Epithelial cell of proximal tubule (primary cell): Measurements from ENCODE around the gene SMG9. TPM values are rescaled to one million over a fixed set of nuclear protein-coding genes. Genes with fewer than 3 reads are reported as not detected.

ENCODE experiments used
- DNase-seq: peaks from one replicate; pipeline ENCODE4 v3.0.0-alpha.2; 2011; ENCODE audit warnings: low read depth
- H3K4me3 ChIP-seq: 2 replicates; pipeline ENCODE4 v1.5.1; 2011; ENCODE audit warnings: low read depth, mild to moderate bottlenecking, low read length
- total RNA-seq: library from RNA; depleted of rRNA; stranded (reverse); fragments of >200 nt; gene quantifications from 2 replicates; pipeline ENCODE4 v1.2.3, GENCODE V29; 2015
- TF ChIP-seq, protein P1 (sequence below): conservative IDR thresholded peaks from 2 replicates; pipeline ENCODE4 v1.5.1; 2012; ENCODE audit warnings: low read depth, mild to moderate bottlenecking, low read length

SMG9 gene
- total RNA-seq, 1 donor from 2014 or later: 29.9 TPM

DNA sequence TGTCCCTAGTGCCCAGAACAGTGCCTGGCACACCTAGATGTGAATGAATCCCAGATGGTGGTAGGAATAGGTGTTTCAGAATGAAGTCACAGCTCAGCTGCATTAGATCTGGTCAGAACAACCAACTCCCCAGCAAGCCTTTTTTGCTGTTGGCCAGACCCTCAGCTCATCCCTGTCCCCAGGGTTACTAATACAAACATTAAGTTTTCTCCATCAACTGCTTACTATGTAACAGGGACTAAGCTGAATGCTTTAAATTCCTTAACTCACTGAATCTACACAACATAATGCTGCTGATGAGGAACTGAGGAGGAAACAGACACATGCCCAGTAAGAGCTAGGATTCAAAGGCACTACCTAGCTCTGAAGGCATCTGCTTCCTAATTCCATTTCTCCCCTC, 18.8 kb downstream of the SMG9 start:
- TF ChIP-seq, protein P1, sequence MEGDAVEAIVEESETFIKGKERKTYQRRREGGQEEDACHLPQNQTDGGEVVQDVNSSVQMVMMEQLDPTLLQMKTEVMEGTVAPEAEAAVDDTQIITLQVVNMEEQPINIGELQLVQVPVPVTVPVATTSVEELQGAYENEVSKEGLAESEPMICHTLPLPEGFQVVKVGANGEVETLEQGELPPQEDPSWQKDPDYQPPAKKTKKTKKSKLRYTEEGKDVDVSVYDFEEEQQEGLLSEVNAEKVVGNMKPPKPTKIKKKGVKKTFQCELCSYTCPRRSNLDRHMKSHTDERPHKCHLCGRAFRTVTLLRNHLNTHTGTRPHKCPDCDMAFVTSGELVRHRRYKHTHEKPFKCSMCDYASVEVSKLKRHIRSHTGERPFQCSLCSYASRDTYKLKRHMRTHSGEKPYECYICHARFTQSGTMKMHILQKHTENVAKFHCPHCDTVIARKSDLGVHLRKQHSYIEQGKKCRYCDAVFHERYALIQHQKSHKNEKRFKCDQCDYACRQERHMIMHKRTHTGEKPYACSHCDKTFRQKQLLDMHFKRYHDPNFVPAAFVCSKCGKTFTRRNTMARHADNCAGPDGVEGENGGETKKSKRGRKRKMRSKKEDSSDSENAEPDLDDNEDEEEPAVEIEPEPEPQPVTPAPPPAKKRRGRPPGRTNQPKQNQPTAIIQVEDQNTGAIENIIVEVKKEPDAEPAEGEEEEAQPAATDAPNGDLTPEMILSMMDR: no peak
- no peak for DNase-seq
- no peak overlapping the region for H3K4me3 ChIP-seq

DNA sequence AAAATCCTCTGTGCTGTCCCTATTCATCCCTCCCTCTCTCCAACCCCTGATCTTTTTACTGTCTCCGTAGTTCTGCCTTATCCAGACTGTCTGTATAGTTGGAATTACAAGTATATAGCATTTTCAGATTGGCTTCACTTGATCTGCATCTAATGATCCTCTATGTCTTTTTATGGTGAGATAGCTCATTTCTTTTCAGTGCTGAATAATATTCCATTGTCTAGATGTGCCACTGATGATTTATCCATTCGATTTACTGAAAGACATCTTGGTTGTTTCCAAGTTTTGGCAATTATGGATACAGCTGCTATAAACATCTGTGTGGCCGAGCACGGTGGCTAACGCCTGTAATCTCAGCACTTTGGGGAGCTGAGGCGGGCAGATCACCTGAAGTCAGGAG, 19.7 kb downstream of the SMG9 start:
- no peak overlapping the region for H3K4me3 ChIP-seq
- TF ChIP-seq, protein P1: no peak
- no peak for DNase-seq

DNA sequence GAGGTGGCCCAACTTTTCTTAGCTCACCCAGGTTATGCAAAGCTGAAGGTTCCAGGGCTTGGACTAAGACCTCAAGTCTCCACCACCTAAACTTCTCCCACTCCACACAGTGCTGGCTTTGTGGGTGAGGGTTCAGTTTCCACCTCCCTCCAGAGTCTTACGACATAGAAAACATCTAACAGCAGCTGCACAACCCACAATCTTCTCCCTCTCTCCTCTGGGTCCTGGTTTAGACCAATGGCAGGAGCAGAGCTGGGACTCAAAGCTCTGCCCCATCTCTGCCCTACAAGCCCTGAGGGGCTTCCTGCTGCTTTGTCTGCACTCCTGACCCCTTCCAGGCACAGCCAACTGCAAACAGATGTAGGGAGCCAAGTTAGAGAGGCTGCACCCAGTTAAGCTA, 22.9 kb downstream of the SMG9 start:
- DNase-seq: no peak
- TF ChIP-seq, protein P1: no peak

DNA sequence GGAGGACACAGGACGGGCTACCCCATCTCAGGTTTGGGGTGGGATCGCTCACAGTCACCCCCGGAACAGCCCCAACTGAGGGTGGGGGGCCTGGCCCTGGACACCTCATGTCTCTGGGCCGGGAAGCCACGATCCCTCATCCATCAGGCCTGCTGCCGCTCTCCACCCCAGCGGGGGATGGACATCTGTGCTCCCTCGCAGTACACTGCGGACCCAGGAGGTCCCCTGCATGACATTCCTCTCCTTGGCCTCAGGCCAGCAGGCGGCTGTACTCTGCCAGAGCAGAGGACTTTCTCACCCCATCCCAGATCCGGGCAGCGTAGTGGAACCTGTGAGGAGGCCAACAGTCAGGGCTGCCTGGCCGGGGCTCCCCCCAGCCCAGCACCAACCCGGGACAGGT, 23.4 kb downstream of the SMG9 start:
- no peak for DNase-seq
- H3K4me3 ChIP-seq: no peak overlapping the region
- TF ChIP-seq, protein P1: no peak

More for the DNA sequence above, 22.9 kb downstream of the SMG9 start:
- H3K4me3 ChIP-seq: no peak overlapping the region

DNA sequence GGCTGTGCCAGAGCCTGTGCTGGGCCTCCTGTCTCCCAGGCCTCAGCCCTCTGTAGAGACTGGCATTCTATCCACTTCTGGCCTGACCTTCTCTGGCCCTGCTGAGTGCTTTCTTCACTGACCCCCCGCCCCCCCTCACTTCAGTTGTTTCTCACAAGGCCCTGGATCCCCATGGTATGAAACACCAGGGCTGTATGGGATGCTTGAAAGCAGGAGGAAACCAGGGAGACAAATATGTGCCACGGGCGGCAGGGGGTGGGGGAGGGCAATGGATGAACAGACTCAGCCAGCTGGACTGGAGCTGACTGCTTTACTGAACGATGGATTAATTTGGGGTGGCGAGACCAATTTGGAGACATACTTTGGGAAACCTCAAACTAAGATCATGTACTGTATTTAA, 24.8 kb downstream of the SMG9 start:
- TF ChIP-seq, protein P1: no peak
- H3K4me3 ChIP-seq: no peak overlapping the region
- no peak for DNase-seq

DNA sequence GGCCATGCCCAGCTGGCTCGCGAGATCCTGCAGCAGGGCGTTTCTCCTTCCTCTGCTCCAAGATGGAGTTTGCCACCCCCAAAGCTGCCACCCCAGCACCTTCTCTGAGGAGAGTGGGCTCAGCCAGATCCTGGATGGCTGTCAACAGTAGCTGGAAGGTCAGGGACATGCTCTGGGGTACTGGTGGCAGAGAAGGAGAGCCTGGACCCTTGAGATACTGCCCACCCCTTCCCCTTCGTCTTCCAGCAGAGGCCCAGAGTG, 27.2 kb downstream of the SMG9 start:
- no peak for DNase-seq
- TF ChIP-seq, protein P1: no peak
- no peak overlapping the region for H3K4me3 ChIP-seq

DNA sequence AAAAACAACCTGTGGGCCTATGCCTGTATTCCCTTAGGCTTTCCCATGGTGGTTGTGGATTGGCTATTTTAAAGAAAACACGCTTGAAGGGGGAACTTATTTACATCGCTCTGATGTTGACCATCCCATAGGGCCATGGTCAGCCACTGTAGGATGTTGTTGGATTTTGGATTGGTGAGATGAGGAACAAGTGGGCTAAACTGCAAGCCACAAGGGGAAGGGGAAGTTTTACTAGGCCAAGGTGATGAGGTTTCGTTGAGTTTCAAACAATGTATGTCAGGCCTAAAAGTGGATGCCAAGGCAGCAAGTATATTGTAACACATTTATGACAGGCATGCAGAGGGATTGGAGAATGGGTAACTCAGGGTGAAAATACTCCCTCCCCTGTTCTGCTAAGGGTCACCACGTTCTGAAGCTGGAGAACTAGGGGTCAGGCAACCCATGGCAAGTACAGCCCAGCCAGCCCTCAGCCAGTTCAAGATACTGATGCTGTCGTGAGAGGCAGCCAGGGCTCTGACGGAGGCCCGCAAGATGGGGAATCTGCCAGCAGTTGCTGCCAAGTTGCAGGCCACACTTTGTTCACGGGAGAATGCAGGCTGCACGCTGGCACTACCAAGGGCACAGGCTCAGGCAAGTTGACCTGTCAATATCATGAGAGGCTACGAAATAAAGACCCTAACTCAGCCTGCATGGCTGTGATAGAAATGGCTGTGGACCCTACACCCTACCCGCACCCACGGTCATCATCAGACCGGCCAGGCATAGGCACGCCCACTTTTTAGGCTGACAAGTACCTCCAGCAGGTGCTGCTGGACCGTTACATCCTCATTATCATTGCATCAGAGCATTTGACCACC, 27.8 kb downstream of the SMG9 start:
- TF ChIP-seq, protein P1: no peak
- no peak overlapping the region for H3K4me3 ChIP-seq
- no peak for DNase-seq
